CD1c-positive myeloid dendritic cell (primary cell): ENCODE data around the gene BPIFA2.
"Not testable (repeated sequence)": the region's sequence is repeated elsewhere in the genome, so short reads cannot be mapped to it uniquely, and the experiment has no call there.

Experiments
- DNase-seq: peaks from one replicate; pipeline ENCODE4 v3.0.0-alpha.2; 2016; ENCODE audit errors: extremely low spot score

Gene BPIFA2

GRCh38 chr20:33160681-33161080 lies 7.3 kb upstream of the BPIFA2 start:
- DNase-seq, result no peak

GRCh38 chr20:33162313-33162712 lies 5.6 kb upstream of the BPIFA2 start:
- DNase-seq, result no peak

DNA sequence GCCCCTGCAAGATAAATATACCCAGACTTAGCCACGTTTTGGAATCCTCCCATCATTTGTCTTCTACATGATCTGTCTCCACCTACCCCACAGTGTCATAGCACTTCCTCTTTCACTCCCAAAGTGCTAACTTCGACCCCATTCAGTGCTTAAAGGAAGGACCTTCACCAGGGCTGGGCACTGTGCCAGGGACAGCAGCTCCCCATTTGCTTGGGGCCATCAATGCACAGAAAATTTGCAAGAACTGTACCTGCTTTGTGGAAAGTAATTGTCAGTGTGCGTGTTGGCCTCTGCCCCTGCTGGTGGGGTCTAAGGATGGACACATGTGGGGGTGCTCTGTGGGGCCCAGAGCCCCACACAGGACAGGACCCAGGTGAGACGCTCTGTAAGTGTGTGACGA lies 5.2 kb upstream of the BPIFA2 start:
- no peak for DNase-seq

GRCh38 chr20:33163856-33164762 lies 3.9 kb upstream of the BPIFA2 start:
- no peak for DNase-seq

GRCh38 chr20:33164763-33165095 lies 3.2 kb upstream of the BPIFA2 start:
- no peak for DNase-seq

DNA sequence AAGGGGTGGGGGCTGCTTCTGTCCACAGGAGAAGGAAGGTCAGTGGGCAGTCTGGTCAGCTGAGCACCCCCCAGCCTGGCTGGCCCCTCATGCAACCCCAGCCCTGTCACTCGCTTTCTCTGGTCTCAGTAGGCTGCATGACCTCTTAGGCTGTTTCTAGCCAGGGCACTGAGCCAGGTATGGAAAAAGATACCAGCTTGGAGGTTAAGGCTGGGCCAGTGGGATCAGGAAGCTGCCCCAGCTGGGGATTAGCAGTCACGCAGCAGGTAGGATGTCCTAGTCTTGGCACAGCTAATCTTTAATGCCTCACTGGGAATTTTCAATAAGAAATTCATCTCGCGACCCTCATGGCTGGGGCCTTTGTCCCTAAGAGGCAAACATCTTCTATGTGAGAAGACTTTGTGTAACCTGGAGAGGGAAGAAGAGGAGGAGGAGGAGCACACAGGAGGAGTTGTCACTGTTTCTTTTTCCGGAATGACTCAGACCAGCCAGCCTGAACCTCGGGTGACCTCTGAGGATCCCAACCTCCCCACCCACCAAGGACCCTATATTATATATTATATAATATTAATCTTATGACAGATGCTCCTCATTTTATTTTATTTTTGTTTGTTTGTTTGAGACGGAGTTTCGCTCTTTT lies 2.4 kb upstream of the BPIFA2 start:
- no peak for DNase-seq

GRCh38 chr20:33166533-33167113 lies 1.3 kb upstream of the BPIFA2 start:
- DNase-seq, result no peak

- DNase-seq, result peak; percentile 32
Observed at GRCh38 chr20:33169176-33169794, 1.3 kb downstream of the BPIFA2 start.

DNA sequence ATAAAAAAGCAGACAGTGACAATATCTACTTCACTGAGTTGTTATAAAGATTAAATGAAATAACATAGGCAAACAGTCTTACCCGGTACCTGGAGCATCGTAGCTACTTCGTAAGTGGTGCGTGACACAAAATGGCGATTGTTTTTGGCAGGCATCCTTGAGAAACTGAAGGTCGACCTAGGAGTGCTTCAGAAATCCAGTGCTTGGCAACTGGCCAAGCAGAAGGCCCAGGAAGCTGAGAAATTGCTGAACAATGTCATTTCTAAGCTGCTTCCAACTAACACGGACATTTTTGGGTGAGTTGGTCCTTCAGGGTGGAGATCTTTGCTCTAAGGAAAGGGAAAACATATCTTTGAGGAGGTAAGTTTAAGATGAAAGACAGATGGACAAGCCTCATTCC lies 4.8 kb downstream of the BPIFA2 start:
- no peak for DNase-seq

- DNase-seq, result no peak
Observed at GRCh38 chr20:33175123-33175522, 7.2 kb downstream of the BPIFA2 start.

DNA sequence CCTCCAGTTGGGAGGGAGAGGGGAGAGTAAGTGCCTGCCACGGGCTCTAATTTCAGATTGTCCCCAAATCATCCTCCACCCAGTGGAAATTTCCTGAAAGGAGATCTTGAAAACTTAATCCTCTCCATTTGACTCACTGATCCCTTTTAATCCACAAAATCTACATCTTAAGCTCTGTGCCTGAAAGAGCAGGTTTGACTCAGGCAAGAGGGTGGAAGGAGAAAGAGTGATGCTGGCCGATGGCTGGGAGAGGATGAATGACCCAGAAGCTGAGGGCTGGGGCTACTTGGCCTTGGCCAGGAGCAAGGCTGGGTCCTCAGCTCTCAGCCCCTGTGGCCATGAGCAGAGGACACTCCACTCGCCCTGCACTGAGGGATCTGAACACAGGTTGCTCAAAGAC lies 8.1 kb downstream of the BPIFA2 start:
- no peak for DNase-seq

GRCh38 chr20:33177866-33178265 lies 9.9 kb downstream of the BPIFA2 start:
- DNase-seq, result no peak

DNA sequence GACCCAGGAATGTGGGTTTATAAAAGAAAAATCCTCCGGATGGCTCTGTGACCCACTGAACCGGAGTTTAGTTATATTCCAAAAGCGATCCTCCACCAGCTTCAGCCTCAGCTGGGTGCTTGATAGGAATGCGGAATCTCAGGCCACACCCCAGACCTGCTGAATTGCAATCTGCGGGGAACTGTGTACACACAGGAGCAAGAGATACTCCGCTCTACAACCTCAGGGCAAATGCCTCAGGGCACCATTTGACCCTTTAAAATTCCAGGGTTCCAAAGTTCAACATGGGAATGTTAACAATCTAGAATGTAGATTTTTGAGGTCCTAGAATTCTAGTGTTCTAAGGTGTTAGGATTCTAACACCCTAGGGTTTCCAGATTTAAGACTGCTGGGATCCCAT lies 10.8 kb downstream of the BPIFA2 start:
- no peak for DNase-seq

GRCh38 chr20:33180169-33180568 lies 12.2 kb downstream of the BPIFA2 start:
- no peak for DNase-seq

DNA sequence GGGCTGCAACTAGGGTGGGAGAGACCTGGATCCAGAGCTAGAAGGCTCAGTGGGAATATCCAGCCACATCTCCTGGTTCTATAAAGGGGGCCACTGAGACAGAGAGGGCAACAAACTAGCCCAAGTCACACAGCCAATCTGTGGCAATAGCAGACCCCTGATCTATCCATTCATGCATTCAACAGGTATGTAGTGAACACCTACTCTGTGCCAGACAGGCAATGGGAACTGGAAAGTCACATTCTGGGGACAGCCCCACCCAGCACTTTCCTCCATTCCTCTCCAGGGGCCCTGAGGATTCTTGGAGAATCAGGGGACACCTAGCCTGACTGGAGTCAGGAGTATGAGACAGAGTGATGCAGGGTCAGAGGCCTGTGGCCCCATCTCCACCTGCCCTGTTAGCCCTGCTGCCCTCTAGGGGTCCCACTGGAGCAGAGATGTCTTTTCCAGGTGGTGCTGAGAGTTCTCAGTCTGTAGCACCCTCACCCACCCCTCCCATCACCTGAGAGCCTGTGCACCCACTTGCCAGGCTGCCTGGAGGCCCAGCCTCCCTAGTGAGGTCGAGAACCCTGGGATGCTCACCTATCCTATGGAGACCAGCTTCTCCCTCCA lies 13.6 kb downstream of the BPIFA2 start:
- DNase-seq, result no peak

- peak; percentile 23 for DNase-seq
Observed at GRCh38 chr20:33183312-33183711, 15.4 kb downstream of the BPIFA2 start.

- DNase-seq, result not testable (repeated sequence)
Observed at GRCh38 chr20:33185031-33185590, 17.2 kb downstream of the BPIFA2 start.

GRCh38 chr20:33187491-33187890 lies 19.5 kb downstream of the BPIFA2 start:
- DNase-seq, result no peak

DNA sequence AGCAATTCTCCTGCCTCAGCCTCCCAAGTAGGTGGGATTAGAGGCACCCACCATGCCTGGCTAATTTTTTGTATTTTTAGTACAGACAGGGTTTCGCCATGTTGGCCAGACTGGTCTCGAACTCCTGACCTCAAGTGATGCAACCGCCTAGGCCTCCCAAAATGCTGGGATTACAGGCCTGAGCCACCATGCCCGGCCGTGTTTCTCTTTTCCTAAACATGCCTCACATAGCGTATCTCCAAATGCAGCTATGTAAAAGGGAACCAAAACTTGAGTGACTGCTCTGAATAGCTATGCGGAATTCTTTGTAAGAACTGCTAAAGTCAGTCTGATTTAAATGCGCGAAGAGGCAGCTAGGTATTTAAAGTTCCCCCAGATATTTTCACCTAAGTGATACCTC lies 20.5 kb downstream of the BPIFA2 start:
- DNase-seq, result no peak

- no peak for DNase-seq
Observed at GRCh38 chr20:33191484-33191883, 23.5 kb downstream of the BPIFA2 start.

GRCh38 chr20:33191955-33192354 lies 24.0 kb downstream of the BPIFA2 start:
- DNase-seq, result no peak
